22Rv1 (cell line): ENCODE measurements around the gene ARID1B.

Experiments
- H3K27ac ChIP-seq: fragments of 450-650 bp; 2 replicates; pipeline ENCODE4 v1.5.1; 2017
- ZFX ChIP-seq: fragments of 450-650 bp; IDR thresholded peaks from 2 replicates; pipeline ENCODE4 v1.6.1; 2017; ENCODE audit warnings: antibody characterized with exemption, borderline replicate concordance
- TF ChIP-seq, protein P1 (sequence below): fragments of 450-650 bp; IDR thresholded peaks from 2 replicates; pipeline ENCODE4 v1.5.1; 2017; ENCODE audit warnings: mild to moderate bottlenecking

ARID1B gene

DNA sequence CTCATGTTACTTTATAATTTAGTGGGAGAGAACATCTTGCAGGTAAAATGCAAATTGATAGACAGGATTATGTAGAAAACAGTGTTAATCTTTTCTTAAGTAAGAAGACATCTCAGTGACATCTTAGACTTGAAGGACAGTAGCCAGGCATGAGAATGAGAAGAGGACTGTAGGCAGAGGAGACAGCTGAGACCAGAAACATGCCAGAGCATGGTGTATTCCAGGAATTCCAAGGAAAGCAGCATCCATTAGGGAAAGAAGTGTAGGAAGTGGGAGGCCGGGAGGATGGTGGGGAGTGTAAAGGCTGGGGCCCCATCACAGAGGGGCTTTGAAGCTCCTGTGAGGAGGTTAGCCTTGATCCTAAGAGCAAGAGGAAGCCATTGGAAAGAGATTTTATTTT lies 225.6 kb downstream of the ARID1B start:
- H3K27ac ChIP-seq = no peak overlapping the region
- TF ChIP-seq, protein P1, sequence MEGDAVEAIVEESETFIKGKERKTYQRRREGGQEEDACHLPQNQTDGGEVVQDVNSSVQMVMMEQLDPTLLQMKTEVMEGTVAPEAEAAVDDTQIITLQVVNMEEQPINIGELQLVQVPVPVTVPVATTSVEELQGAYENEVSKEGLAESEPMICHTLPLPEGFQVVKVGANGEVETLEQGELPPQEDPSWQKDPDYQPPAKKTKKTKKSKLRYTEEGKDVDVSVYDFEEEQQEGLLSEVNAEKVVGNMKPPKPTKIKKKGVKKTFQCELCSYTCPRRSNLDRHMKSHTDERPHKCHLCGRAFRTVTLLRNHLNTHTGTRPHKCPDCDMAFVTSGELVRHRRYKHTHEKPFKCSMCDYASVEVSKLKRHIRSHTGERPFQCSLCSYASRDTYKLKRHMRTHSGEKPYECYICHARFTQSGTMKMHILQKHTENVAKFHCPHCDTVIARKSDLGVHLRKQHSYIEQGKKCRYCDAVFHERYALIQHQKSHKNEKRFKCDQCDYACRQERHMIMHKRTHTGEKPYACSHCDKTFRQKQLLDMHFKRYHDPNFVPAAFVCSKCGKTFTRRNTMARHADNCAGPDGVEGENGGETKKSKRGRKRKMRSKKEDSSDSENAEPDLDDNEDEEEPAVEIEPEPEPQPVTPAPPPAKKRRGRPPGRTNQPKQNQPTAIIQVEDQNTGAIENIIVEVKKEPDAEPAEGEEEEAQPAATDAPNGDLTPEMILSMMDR = no peak
- no peak for TF ChIP-seq ZFX

DNA sequence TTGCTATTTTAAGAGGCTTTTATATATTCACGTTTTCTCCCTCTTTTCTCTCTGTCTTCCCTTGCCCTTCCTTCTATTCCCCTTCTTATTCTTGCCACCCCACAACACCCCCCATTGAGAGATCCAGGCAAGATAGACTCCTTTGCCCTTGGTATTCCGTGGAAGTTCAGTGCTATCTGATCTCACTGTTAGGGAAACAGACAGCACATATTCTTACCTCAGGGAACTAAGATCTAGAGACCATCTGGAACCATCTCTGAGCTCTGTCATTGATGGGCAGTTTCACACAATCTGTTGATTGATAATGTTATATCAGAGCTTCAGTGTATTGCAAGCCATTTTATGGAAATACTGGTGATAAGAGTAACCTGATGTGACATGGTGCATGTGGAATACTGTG lies 228.8 kb downstream of the ARID1B start:
- TF ChIP-seq, protein P1 = no peak
- no peak for TF ChIP-seq ZFX
- no peak overlapping the region for H3K27ac ChIP-seq

DNA sequence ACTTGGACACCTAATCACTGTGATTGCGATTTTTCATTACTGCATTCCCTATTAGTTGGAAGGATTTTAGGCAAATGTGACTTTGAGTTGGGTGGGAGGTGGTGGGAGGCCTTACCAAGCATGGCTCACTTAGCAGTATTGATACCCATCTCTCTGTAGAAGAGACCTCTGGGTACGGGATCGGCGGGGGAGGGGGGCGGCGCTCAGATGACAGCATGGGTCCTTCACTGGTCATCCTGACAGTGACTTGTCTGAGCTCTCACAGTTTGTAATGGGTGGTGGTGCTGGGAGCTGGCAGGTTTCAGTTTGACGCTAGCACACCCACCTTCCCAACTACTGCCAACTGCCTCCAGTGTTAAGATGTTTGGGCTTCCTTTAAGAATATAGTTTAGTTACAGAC lies 231.4 kb downstream of the ARID1B start:
- TF ChIP-seq ZFX = no peak
- no peak overlapping the region for H3K27ac ChIP-seq

DNA sequence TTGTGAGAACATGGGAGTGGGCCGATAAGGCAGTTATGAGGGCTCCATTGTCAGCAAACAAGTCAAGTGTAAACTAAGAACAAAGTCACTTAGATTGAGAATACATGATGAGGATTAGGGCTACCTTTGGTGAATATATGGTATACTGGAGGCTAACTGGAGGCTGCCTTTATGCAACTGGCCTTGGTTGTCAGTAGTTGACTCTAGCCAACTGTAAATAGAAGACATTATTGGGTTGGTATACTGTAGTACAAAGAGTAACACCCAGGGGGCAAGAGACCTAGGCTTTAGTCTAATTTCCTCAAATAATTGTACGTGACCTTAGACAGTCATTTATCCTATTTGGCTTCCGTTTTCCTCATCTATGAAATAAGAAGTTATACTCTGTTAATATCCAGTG lies 235.2 kb downstream of the ARID1B start:
- H3K27ac ChIP-seq = no peak overlapping the region
- TF ChIP-seq, protein P1 = no peak
- no peak for TF ChIP-seq ZFX

DNA sequence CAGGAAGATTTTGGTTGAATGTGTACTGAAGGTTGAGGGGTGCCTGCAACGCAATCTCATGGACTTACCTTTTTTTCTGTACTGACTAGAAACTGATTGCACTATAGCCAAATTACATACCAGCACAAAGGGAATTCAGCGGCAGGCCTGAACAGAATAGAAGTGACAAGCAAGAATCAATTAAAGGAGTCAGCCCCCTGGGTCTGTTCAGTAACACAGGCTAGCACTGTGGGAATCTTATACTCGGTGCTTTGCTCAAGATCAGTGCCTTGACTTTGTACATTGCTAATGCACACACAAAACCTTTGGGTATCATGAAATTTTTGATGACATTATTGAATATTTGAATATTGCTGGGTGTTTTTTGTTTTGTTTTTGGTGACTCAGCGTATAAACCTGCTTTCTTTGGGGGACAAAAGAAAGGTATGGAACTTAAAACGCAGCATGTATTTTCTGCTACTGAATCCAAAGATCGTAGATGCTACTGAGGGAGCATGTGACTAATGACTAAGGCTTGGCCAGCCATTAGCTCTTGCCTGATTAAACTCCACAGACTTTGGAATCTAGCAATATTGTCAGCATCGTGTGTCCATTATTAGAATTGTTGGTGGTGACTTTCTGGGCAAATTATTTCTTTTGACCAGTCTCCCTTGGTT lies 236.6 kb downstream of the ARID1B start:
- no peak overlapping the region for H3K27ac ChIP-seq
- no peak for TF ChIP-seq ZFX
- TF ChIP-seq, protein P1 = no peak

DNA sequence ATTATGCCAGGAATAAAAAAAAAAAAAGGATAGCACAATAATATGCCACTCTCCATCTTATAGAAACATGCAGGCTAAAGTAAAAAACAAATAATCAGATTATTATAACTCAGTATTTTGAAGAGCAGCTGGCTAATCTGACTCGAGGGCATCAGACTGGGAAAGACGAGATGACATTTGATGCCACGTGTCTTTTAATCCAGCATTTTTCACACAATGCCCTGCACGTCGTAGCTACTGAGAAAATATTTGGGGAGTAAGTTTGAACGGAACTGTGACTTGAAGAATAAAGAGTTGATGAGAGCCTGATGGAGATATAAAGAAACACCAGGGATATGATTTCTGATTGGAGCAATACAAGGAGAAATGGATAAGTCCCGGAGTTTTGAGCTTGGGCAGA lies 237.7 kb downstream of the ARID1B start:
- no peak overlapping the region for H3K27ac ChIP-seq
- TF ChIP-seq, protein P1 = no peak
- no peak for TF ChIP-seq ZFX

DNA sequence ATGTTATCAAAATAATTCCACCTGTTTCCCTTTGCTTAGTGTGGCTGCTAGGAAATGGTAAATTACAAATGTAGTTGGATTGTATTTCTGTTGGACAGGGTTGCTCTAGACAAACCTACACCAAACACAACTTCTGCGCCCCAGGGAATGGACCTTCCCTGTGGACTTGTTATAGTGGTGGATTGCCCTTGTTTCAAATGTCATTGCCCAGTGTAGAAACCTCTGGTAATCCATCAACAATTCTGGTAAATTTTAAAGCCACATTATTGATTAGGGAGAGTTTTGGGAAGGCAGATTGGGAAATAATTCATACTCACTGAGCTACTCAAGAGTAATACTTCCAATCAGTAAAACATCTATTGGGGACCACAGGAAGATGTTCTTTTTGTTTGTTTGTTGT lies 239.8 kb downstream of the ARID1B start:
- H3K27ac ChIP-seq = no peak overlapping the region
- TF ChIP-seq ZFX = no peak
- TF ChIP-seq, protein P1 = no peak

DNA sequence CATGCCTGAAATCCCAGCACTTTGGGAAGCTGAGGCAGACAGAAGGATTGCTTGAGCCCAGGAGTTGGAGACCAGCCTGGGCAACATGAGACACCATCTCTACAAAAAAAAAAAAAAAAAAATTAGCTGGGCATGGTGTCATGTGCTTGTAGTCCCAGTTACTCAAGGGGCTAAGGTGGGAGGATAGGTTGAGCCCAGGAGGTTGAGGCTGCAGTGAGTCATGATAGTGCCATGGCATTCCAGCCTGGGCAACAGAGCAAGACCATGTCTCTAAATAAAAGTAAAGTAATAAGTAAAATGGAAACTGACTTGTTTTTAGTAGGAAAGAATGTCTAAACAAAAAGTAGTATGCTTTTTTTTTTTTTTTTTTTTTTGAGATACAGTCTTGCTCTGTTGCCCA lies 240.7 kb downstream of the ARID1B start:
- H3K27ac ChIP-seq = no peak overlapping the region
- TF ChIP-seq ZFX = no peak
- TF ChIP-seq, protein P1 = no peak
